WERI-Rb-1 (cell line): ENCODE measurements around the gene CEP72.
"Not testable (repeated sequence)": the region's sequence is repeated elsewhere in the genome, so short reads cannot be mapped to it uniquely, and the experiment has no call there.

Source experiments
- DNase-seq: peaks from one replicate; pipeline ENCODE4 v3.0.0-alpha.2; 2020
- H3K27ac ChIP-seq: fragments of 250-450 bp; sonication (Bioruptor Pico); 2 replicates; pipeline ENCODE4 v1.5.1; 2020; ENCODE audit warnings: mild to moderate bottlenecking, moderate library complexity
- H3K27me3 ChIP-seq: fragments of 250-450 bp; sonication (Bioruptor Pico); 2 replicates; pipeline ENCODE4 v1.5.1; 2021; ENCODE audit warnings: mild to moderate bottlenecking, low read depth, moderate library complexity; ENCODE audit not compliant: insufficient read depth, severe bottlenecking
- H3K36me3 ChIP-seq: fragments of 250-450 bp; sonication (Bioruptor Pico); 2 replicates; pipeline ENCODE4 v1.5.1; 2020; ENCODE audit warnings: mild to moderate bottlenecking, moderate library complexity
- H3K4me3 ChIP-seq: 2 replicates; pipeline ENCODE4 v1.5.1; 2011; ENCODE audit warnings: low read depth, mild to moderate bottlenecking, control low read depth, low read length
- H3K9me3 ChIP-seq: fragments of 250-450 bp; sonication (Bioruptor Pico); 2 replicates; pipeline ENCODE4 v1.5.1; 2021; ENCODE audit warnings: mild to moderate bottlenecking, moderate library complexity; ENCODE audit not compliant: severe bottlenecking
- TF ChIP-seq, protein P1 (sequence below): IDR thresholded peaks from 2 replicates; pipeline ENCODE4 v1.5.1; 2011; ENCODE audit warnings: low read depth, mild to moderate bottlenecking, control low read depth, inconsistent platforms, low read length

CEP72 gene

DNA sequence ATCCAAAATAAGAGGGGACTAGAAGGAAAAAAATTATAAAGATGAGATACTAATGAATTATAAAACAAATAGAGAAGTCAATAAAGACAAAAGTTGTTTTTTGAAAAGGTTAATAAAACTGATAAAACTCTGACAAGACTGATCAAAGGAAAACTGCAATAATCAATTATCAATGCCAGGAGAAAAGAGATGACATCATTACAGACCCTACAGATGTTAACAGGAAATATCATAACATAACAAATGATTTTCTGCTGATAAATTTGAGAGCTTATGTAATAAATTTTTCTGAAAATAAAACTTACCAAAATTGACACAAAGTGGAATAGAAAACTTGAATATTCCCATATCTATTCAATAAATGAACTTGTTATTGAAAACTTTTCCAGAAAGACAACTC is 34.3 kb upstream of the CEP72 start:
- TF ChIP-seq, protein P1, sequence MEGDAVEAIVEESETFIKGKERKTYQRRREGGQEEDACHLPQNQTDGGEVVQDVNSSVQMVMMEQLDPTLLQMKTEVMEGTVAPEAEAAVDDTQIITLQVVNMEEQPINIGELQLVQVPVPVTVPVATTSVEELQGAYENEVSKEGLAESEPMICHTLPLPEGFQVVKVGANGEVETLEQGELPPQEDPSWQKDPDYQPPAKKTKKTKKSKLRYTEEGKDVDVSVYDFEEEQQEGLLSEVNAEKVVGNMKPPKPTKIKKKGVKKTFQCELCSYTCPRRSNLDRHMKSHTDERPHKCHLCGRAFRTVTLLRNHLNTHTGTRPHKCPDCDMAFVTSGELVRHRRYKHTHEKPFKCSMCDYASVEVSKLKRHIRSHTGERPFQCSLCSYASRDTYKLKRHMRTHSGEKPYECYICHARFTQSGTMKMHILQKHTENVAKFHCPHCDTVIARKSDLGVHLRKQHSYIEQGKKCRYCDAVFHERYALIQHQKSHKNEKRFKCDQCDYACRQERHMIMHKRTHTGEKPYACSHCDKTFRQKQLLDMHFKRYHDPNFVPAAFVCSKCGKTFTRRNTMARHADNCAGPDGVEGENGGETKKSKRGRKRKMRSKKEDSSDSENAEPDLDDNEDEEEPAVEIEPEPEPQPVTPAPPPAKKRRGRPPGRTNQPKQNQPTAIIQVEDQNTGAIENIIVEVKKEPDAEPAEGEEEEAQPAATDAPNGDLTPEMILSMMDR, result no peak
- Histone ChIP-seq H3K4me3 (no peak overlapping the region), H3K27me3 (peaks cover 50% of the 10 kb centered on the region), H3K36me3 (no peaks in the 10 kb centered on the region), H3K27ac (no peak overlapping the region), H3K9me3 (peaks cover 48% of the 10 kb centered on the region)
- DNase-seq, result no peak

DNA sequence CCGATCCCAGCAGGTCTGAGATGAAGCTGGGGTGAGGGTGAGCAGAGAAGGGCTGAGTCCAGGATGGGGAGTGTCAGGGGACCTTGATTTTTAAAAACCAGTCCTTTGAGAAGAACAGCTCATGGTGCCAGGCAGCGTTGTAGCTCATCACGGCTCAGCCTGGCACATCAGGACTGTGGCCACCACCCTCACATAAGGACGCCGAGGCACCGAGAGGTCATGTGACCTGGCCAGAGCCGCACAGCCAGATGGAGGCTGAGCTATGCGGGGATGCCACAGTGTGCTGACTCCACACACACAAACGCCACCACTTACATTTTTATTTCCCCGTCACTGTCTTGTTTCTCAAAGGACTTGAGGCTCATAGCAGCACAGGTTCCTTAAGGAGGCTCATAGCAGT is 32.9 kb upstream of the CEP72 start:
- DNase-seq, result no peak
- TF ChIP-seq, protein P1, result no peak
- Histone ChIP-seq H3K9me3 (peaks cover 53% of the 10 kb centered on the region), H3K36me3 (no peaks in the 10 kb centered on the region), H3K4me3 (no peak overlapping the region), H3K27me3 (peaks cover 60% of the 10 kb centered on the region), H3K27ac (no peak overlapping the region)

DNA sequence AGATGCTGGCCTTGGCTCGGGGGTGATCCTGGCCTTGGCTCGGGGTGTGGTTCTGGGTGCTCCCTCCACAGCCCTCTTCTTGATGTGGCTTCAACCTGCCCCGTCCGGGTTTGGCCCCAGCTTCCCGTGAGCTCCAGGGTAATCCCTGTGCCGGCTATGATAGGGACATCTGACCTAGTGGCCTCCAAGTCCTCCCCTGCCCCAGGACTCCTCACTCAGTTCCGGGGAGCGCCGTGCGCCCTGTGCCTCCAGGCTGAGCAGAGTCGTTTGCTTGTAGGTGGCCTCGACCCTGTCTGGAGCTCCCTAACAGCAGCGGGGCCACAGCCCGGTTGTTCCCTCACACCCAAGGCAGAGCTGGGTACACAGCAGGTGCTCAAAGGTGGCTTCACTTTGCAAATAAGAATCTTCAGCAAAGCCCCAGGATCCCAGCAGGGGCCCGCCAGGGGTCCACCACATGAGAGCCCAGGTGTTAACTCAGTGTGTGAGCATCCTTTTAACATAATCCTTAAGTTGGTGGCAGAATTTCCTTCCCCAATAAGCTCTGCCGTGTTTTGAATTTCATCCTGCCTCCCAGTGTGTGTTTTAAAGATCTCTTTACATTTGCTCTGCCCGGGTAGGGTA is 32.3 kb upstream of the CEP72 start:
- no peak for DNase-seq
- H3K36me3 ChIP-seq, result no peaks in the 10 kb centered on the region
- peaks cover 53% of the 10 kb centered on the region for H3K9me3 ChIP-seq
- no peak overlapping the region for H3K4me3 ChIP-seq
- TF ChIP-seq, protein P1, result no peak
- H3K27ac ChIP-seq, result no peak overlapping the region
- H3K27me3 ChIP-seq, result peaks cover 60% of the 10 kb centered on the region

DNA sequence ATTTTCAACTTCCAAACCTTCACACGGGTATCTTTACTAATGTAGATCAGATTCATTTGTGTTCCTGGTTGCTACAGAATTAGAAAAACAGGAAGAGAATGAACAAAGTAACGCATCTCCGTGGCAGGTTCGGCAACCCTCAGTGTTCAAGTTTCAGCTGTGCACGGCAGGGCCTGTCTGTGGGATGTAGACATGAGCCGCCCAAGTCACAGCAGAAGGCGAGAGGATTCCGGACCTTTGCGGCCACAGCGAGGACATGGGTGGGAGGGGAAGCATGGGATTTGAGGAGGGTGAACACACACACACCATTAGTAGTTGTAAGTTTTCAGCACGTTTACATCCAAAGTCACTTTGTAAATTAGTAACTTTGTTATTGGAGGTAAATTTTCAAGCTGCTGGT is 31.7 kb upstream of the CEP72 start:
- no peak overlapping the region for H3K27ac ChIP-seq
- H3K27me3 ChIP-seq, result peaks cover 64% of the 10 kb centered on the region
- no peak overlapping the region for H3K4me3 ChIP-seq
- TF ChIP-seq, protein P1, result no peak
- no peaks in the 10 kb centered on the region for H3K36me3 ChIP-seq
- no peak for DNase-seq
- peaks cover 53% of the 10 kb centered on the region for H3K9me3 ChIP-seq

DNA sequence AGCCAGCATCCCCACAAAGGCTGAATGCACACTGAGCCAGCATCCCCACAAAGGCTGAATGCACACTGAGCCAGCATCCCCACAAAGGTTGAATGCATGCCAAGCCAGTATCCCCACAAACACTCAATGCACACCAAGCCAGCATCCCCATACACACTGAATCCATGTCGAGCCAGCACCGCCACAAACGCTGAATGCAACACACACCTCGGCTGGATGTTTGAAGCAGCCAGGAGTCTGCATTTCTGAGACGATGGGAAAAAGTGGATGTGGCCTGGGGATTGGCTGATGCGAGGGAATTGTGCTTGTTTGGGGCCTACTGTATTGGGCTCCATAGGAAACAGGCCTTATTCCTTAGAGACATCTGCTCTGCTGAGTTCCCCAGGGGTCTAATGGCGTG is 30.9 kb upstream of the CEP72 start:
- Histone ChIP-seq H3K4me3 (no peak overlapping the region), H3K36me3 (no peaks in the 10 kb centered on the region), H3K9me3 (peaks cover 44% of the 10 kb centered on the region), H3K27me3 (peaks cover 70% of the 10 kb centered on the region), H3K27ac (no peak overlapping the region)
- no peak for DNase-seq
- TF ChIP-seq, protein P1, result no peak

DNA sequence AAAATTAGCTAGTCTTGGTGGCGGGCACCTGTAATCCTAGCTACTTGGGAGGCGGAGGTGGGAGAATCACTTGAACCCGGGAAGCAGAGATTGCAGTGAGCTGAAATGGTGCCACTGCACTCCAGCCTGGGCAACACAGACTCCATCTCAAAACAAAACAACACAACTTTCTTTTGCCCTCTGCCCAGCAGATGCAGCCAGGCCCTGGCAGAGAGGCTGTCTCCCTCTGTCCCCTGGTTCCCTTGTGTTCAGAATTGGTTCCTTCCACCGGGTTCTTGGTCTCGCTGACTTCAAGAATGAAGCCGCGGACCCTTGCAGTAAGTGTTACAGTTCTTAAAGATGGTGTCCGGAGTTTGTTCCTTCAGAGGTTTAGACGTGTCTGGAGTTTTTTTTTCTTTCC is 30.2 kb upstream of the CEP72 start:
- no peak overlapping the region for H3K27ac ChIP-seq
- TF ChIP-seq, protein P1, result no peak
- H3K36me3 ChIP-seq, result no peaks in the 10 kb centered on the region
- H3K4me3 ChIP-seq, result no peak overlapping the region
- H3K9me3 ChIP-seq, result peaks cover 38% of the 10 kb centered on the region
- no peak for DNase-seq
- H3K27me3 ChIP-seq, result peaks cover 75% of the 10 kb centered on the region

DNA sequence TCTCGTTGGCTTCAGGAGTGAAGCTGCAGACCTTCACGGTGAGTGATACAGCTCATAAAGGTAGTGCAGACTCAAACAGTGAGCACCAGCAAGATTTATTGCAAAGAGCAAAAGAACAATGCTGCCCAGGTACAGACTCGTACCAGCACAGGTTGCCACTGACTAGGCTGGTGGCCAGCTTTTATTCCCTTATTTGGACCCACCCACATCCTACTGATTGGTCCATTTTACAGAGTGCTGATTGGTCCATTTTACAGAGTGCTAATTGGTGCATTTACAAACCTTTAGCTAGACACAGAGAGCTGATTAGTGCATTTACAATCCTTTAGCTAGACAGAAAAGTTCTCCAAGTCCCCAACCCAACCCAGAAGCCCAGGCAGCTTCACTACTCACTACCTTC is 29.7 kb upstream of the CEP72 start:
- H3K27ac ChIP-seq, H3K36me3 ChIP-seq, DNase-seq, H3K4me3 ChIP-seq: not testable (repeated sequence)
- peaks cover 76% of the 10 kb centered on the region for H3K27me3 ChIP-seq
- peaks cover 33% of the 10 kb centered on the region for H3K9me3 ChIP-seq
